GM19372 (cell line): ENCODE results near the gene ZSCAN18.

Experiments
- ATAC-seq: cut with Tn5 transposase; IDR thresholded peaks from one replicate; pipeline ENCODE4 v1.9.1; 2021; ENCODE audit warnings: mild to moderate bottlenecking, low read depth, moderate library complexity; ENCODE audit not compliant: unreplicated experiment

ZSCAN18 gene

DNA sequence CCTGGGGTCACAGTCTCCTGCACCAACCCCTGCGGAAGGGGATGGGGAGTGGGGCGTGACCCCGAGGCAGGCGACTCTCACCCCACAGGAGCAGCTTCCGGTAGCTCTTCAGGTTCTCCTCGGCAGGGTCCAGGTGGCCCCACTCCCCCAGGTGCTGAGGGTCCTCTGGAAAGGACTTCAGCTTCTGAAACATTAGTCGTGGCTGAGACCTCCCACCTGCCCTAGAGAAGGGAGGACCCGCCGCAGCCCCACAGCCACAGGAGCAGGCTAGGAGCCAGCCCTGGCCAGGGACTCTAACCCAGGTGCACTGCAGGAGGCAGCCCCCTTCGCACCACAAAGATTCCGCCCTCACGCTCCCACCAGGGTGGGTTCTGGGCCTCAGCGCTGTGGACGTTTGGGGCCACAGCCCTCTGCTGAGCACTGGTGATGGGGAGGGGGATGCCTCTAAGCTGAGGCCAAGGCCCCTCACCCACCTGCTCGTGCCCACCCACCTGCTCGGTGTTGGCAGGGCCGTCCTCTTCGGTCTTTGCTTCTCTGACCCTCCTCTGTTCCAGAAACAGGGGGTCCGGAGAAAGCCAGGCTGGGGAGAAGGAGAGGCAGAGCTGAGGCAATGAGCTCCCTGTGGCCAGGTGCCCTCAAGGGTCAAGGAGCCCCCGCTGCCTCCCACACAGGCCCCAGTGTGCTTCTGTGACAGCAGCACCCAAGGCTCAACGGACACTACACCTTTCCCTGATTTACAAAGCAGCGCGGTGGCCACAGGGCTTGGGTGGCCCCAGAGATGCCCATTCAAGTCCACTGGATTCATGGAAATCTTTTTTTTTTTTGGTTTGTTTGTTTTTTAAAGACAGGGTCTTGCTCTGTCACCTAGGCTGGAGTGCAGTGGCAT lies 11.0 kb downstream of the ZSCAN18 start:
- no peak for ATAC-seq

DNA sequence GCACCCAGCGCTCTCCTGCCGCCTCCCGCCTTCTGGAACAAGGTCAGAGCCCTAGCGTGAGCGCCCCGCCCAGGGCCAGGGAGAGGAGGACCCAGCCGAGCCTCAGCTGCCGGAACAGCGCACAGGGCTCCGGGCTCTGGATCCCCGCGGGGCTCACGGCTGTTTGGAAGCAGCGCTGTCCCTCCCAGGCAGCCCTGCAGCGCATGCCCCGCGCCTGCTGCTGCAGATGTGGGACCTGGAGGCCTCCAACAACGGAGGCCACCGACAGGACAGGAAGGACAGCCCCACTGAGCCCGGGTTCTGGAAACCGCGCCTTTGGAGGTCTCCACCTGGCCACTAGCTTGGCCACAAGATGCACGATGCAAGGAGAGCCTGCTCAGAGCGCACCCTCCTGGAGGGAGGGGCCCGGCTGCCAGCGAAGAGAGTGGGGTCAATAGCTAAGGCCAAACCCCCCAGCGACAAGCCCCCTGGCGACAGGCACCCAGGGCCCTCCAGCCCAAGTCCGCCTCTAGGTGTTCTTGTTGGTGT lies 12.6 kb downstream of the ZSCAN18 start:
- ATAC-seq = no peak

DNA sequence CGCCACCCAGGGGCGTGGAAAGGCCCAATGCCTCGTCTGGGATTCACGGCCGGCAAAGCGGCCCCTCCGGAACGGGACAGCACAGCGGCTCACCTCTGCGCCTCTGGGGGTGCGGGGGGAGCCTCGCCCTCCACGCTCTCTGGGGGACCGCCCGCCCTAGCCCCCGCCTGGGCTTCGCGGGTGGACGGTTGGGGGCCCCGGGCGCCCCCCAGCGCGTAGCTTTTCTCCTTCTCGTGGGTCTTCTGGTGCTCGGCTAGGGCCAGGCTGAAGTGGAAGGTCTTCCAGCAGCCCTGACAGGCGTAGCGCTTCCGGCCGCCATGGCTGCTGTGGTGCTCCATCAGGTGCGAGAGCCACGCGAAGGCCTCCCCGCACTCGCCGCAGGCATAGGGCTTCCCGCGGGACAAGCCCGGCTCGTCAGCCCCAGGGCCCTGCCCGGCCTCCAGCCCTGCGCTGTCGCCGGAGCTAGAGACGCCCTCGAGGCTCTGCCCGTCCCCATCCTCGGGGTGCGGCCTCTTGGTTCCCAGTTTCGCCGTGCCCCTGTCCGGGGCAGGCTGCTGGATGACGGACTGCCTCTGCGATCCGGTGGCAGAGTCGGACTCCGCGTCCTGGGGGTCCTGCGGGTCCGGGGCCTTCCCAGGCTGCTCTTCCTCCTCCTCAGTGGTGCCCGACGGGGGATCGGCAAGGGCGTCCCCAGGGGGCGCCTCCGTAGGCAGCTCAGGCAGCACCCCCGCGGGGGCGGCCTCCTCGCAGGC lies 13.3 kb downstream of the ZSCAN18 start:
- ATAC-seq = no peak

DNA sequence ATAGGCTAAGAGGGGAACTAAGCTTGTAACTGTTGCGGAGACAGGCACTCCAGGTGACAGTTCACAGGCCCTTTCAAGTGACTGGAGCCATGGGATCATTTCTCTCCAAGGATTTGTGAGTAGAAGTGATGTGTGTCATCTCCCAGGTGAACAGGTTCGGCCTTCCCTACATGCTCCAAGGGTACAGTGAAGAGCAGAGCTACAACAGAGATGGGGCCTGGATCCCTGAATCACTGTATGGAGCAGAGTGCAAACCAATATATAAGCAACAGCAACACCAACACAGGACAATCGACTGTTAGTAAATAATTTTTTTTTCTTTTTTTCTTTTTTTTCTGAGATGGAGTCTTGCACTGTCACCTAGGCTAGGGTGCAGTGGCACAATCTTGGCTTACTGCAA lies 15.0 kb downstream of the ZSCAN18 start:
- no peak for ATAC-seq

- no peak for ATAC-seq
These were observed 18.2 kb downstream of the ZSCAN18 start for GRCh38 chr19:58079792-58080191.

GRCh38 chr19:58067240-58067912 lies 30.7 kb downstream of the ZSCAN18 start:
- no peak for ATAC-seq

DNA sequence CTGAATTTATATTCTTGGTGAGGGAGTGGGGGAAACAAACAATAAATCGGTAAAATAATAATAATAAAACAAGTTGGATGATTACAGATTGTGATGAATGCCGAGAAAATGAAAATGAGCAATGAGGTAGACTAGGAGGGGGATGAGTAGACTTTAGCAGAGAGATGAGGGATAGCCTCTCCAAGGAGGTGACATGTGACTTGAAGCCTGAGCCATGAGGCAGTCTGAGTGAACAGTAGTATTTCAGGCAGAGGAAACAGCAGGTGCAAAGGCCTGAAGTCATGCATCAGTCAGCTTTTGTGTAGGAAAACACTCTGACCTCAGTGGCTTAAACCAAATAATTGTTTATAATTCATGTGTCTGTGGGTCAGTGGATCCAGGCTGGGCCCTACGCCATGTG lies 34.3 kb downstream of the ZSCAN18 start:
- no peak for ATAC-seq

DNA sequence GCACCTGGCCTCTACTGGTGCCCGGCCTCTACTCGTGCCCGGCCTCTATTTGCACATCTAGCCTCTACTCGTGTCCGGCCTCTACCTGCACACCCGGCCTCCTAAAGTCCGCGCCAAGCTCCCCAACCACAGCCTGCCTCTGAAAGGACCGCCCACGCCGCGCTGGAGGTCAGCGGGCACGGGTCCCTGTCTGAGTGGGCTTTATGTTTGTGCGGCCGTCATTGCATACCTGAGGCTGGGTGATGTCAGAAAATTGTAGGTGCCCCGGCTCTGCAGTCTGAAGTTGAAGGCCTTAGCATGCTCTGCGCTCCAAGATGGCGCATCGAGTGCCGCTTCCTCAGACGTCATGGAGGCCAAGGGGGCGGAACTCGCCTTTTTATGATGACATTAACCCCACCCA lies 37.8 kb downstream of the ZSCAN18 start:
- ATAC-seq = no peak

DNA sequence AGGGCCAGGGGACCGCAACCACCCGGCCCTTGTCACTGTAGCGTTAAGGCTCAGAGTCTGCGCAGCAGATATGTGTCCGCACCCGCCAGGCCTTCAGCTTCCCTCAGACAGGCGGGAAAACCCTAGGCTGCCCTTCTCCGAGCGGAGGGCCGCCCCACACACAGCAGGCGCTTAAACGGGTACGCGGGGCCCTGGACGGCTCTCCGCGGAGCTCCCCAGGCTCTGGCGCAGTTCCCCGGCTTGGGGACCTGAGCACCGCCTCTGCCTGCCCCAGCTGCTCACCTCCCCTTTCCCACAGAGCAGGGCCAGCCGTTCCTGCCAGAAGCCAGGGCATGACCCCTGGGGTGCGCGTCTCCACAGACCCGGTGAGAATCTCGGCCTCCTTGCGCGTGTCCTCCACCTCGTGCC lies 38.4 kb downstream of the ZSCAN18 start:
- ATAC-seq = no peak

GRCh38 chr19:58059003-58059670 lies 38.9 kb downstream of the ZSCAN18 start, which contains the start of gene ZNF135:
Gene ZNF135, plus strand, starts transcription at chr19:58059282. Its CDS starts 721 bp downstream, at chr19:58060003.
- ATAC-seq = no peak

DNA sequence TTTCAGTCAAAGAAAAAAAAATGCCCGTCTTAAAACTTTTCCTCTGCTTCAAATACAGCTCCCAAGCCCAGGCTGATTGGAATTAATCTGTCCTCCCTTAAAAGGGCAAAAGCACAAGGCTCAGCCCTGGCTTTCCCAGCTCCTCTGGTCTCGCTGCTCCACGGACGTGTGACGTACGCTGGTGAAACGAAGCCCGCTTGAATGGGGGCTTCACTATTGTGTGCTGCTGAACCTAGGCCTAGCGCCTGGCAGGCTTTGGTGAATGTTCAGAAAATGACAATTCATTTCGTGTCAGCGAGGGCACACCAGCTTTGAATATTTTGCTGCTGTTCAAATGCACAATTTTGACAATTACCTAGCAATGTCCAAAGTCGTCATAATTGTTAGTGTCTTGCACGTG lies 39.6 kb downstream of the ZSCAN18 start:
- no peak for ATAC-seq

- ATAC-seq = no peak
These were observed 41.2 kb downstream of the ZSCAN18 start for GRCh38 chr19:58056861-58057260.

DNA sequence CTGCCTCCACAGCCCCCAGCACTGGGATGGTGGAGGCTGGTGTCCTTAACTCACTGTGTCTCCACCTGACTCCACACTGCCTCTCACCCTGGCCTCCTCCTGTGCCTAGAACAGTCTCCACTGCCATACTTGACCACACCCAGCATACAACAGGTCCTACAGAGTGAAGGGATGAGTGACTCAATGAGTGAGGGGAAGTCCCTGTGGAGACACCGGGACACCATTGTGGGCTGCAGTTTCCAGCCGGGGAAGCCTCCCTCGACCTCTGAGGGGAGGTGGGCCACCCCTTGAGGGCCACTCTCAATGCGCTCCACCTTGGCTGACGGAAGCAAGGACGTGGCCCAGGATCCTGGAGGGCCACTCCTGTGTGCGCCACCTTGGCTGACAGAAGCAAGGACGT lies 41.8 kb downstream of the ZSCAN18 start:
- no peak for ATAC-seq

- ATAC-seq = no peak
These were observed 42.8 kb downstream of the ZSCAN18 start for GRCh38 chr19:58054901-58055874.

DNA sequence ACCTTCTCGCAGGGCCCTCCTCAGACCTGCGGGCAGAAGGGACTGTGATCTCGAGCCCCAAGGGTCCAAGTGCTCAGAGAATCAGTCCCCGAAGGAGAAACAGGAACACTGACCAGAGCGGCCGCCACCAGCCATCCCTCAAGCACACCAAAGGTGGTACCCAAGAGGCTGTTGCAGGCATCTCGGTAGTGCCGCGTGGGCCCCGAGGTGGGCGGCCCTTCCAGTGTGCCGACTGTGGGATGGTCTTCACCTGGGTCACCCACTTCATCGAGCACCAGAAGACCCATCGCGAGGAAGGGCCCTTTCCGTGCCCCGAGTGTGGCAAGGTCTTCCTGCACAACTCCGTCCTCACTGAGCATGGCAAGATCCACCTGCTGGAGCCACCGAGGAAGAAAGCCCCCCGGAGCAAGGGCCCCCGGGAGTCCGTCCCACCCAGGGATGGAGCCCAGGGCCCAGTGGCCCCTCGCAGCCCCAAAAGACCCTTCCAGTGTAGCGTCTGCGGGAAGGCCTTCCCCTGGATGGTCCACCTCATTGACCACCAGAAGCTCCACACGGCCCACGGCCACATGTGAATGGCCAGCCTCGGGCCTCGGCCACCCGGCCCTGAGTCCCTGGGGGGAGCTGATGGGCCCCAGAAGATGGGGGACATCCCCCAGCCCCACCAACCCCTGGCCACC lies 44.4 kb downstream of the ZSCAN18 start:
- ATAC-seq = no peak

DNA sequence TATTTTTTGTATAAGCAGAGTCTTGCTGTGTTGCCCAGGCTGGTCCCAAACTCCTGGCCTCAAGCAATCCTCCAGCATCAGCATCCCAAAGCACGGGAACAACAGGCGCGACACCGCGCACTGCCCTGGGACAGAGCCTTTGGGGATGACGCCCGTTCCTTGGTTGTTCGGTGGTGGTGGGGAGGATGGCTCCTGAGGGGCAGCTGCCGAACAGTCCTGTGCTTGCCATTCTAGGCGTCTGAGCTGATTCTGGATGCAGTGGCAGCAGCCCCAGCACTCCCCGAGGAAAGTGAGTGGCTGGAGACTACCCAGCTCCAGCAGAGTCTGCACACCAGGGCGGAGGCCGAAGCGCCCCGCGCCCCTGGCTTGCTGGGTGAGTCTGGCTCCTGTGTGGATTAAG lies 45.8 kb downstream of the ZSCAN18 start:
- no peak for ATAC-seq

DNA sequence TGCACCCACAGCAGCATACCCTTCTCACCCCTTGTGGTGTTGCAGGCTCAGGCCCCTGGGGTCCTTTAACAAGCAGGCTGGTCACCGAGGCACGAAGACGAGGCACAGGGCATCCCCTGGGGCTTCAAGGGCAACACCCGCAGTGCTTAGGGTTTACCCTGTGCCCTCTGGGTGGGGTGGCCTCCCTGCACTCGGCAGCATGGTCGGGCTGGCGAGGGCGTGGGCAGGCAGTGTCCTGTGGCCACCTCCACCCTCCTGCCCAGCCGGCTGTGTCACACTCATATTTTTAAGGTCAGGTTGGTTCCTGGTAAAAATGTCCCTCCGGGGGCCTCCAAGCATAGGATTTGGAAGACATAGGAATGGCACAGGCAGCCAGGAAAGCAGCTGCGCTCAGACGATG lies 50.4 kb downstream of the ZSCAN18 start:
- no peak for ATAC-seq

DNA sequence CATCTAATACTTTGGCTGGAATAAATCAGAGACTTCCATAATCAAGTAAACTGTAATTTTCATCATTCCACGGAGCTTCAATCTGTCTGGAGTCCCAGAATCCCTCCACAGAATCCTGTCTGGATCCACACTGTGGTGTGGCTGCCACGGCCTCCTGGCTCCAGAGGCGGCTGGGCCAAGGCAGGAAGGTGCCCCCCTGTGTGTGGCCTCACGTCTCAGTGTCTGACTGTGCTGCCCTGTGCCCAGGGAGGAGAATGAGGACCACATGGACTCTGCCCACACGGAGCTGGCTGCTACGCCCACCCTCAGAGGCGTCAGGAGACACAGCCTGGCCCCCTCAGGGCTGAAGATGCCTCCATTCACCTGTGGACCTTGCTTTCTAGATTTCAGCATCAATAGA lies 51.2 kb downstream of the ZSCAN18 start:
- ATAC-seq = no peak
